Measurements from ENCODE around the gene WIPF3. TPM values are rescaled to one million over a fixed set of nuclear protein-coding genes. Genes with fewer than 3 reads are reported as not detected.

The WIPF3 gene
- total RNA-seq, 1 experiment from 2014 or later = 11.6 TPM

- H2BK12ac ChIP-seq (ENCODE audit: insufficient read length, low read depth, low read length) = no peak overlapping the region
- H3K56ac ChIP-seq (ENCODE audit: insufficient read length, low read depth, low read length) = no peak overlapping the region
- H3K4ac ChIP-seq (ENCODE audit: low read depth, low read length) = no peak overlapping the region
- no peak overlapping the region for H4K8ac ChIP-seq (replicated peaks; ENCODE audit: insufficient read length, low read depth, low read length)
- TF ChIP-seq CTCF (conservative IDR thresholded peaks at IDR 0.05) = no peak
- Mint-ChIP-seq H3K4me3 (peak overlapping the region; percentile 76 to 84; a peak in 2 of 5 replicates), H3K4me1 (peaks cover 28 to 33% of the 10 kb centered on the region in 2 experiments), H3K9me3 (no peaks in the 10 kb centered on the region), H3K36me3 (ENCODE audit: insufficient read depth in 1 of 3, low read depth in 3 of 3) (peaks cover 0 to 24% (median 19%) of the 10 kb centered on the region in 3 experiments; a peak in 5 of 7 replicates), H3K27me3 (ENCODE audit: low read depth) (no peaks in the 10 kb centered on the region), H3K27ac (no peak overlapping the region)
- DNase-seq = no peak
- H2BK5ac ChIP-seq (ENCODE audit: insufficient read length, low read length) = no peak overlapping the region
- H2BK15ac ChIP-seq (ENCODE audit: low read depth, low read length) = no peak overlapping the region
- H3K18ac ChIP-seq (ENCODE audit: insufficient read length, low read depth, low read length) = no peak overlapping the region
- WGBS (ENCODE audit: extremely low coverage, insufficient read length, low lambda C conversion rate) = no CpG with 5 or more reads among the region's 3 CpGs
- H3K9ac ChIP-seq (ENCODE audit: extremely low read depth, insufficient read length, low read length) = no peak overlapping the region
- H4K91ac ChIP-seq (ENCODE audit: insufficient read length, low read depth, low read length) = no peak overlapping the region
- H3T11ph ChIP-seq (ENCODE audit: low read length) = no peak overlapping the region
- H4K5ac ChIP-seq (ENCODE audit: insufficient read length, low read depth, low read length) = no peak overlapping the region
- H3K4me2 ChIP-seq (ENCODE audit: insufficient read depth, insufficient read length, low read length) = no peak overlapping the region
- no peaks in the 10 kb centered on the region for H3K23me2 ChIP-seq (ENCODE audit: insufficient read length, low read depth, low read length, poor library complexity, severe bottlenecking)
- no peak overlapping the region for H3K27ac ChIP-seq (ENCODE audit: insufficient read length, low read depth, low read length)
- peaks cover 4% of the 10 kb centered on the region; the same call in 1 of the 2 replicates for H3K4me1 ChIP-seq (ENCODE audit: insufficient read depth, low read length)
- no peak overlapping the region for H3K23ac ChIP-seq (ENCODE audit: insufficient read length, low read depth, low read length)
- no peak overlapping the region for H3K14ac ChIP-seq (ENCODE audit: insufficient read depth, low read length)
- H4K20me1 ChIP-seq (ENCODE audit: control insufficient read depth, insufficient read depth, insufficient read length) = no peaks in the 10 kb centered on the region
- no peak overlapping the region for H2BK20ac ChIP-seq (ENCODE audit: low read depth, low read length, poor library complexity, severe bottlenecking)
- H2AFZ ChIP-seq (ENCODE audit: low read length) = no peak overlapping the region
- H2BK120ac ChIP-seq (ENCODE audit: low read depth, low read length, poor library complexity, severe bottlenecking) = no peak overlapping the region
- H3K79me1 ChIP-seq (ENCODE audit: insufficient read depth, low read depth, low read length, poor library complexity, severe bottlenecking) = no peaks in the 10 kb centered on the region
- no peaks in the 10 kb centered on the region for H3K27me3 ChIP-seq (ENCODE audit: insufficient read depth, low read length)
- no peaks in the 10 kb centered on the region for H3K79me2 ChIP-seq (ENCODE audit: insufficient read depth, low read length)
- no peaks in the 10 kb centered on the region for H3K9me3 ChIP-seq (ENCODE audit: control insufficient read depth, low read depth, low read length)
- H2AK5ac ChIP-seq (ENCODE audit: insufficient read length, low read length) = no peak overlapping the region
These were observed 79.3 kb downstream of the WIPF3 start for GRCh38 chr7:29885626-29886025.

All from H9 (cell line).